ENCODE data around the gene CARM1.
A peak's percentile ranks its signal among the peaks of the same experiment; 100 is the strongest.
"Not testable (repeated sequence)": the region's sequence is repeated elsewhere in the genome, so short reads cannot be mapped to it uniquely, and the experiment has no call there.

CARM1 gene

GRCh38 chr19:10848230-10848856, 23.0 kb upstream of the CARM1 start, which contains the start of gene C19orf38:
TSS of gene C19orf38 (plus strand) at chr19:10848415. CDS start at chr19:10848509, 94 bp downstream.
- no peak for DNase-seq

GRCh38 chr19:10850631-10851030, 20.7 kb upstream of the CARM1 start:
- no peak for DNase-seq

GRCh38 chr19:10852098-10852800, 19.1 kb upstream of the CARM1 start:
- DNase-seq = no peak

- DNase-seq = no peak
Observed at GRCh38 chr19:10852941-10853340, 18.4 kb upstream of the CARM1 start.

- DNase-seq = no peak
Observed at GRCh38 chr19:10854350-10855089, 16.8 kb upstream of the CARM1 start.

GRCh38 chr19:10855879-10856522, 15.4 kb upstream of the CARM1 start:
- DNase-seq = peak; percentile 52

GRCh38 chr19:10856899-10857298, 14.5 kb upstream of the CARM1 start:
- not testable (repeated sequence) for DNase-seq

- DNase-seq = peak; percentile 72
Observed at GRCh38 chr19:10858204-10858828, 13.0 kb upstream of the CARM1 start.

- DNase-seq = peak; percentile 64
Observed at GRCh38 chr19:10861103-10861651, 10.2 kb upstream of the CARM1 start.

GRCh38 chr19:10862561-10863106, 8.7 kb upstream of the CARM1 start:
- no peak for DNase-seq

GRCh38 chr19:10863107-10863717, 8.1 kb upstream of the CARM1 start:
- no peak for DNase-seq

GRCh38 chr19:10864538-10864899, 6.8 kb upstream of the CARM1 start:
- DNase-seq = peak; percentile 92

- no peak for DNase-seq
Observed at GRCh38 chr19:10866495-10866894, 4.9 kb upstream of the CARM1 start.

GRCh38 chr19:10868872-10869547, 2.3 kb upstream of the CARM1 start:
- no peak for DNase-seq

- not testable (repeated sequence) for DNase-seq
Observed at GRCh38 chr19:10869872-10870311, 1.5 kb upstream of the CARM1 start.

- DNase-seq = no peak
Observed at GRCh38 chr19:10870501-10870954, 825 bp upstream of the CARM1 start.

- peak; percentile 51 for DNase-seq
Observed at GRCh38 chr19:10871711-10872545, 575 bp downstream of the CARM1 start.

GRCh38 chr19:10872546-10873107, 1.3 kb downstream of the CARM1 start:
- DNase-seq = no peak

- no peak for DNase-seq
Observed at GRCh38 chr19:10874024-10874423, 2.7 kb downstream of the CARM1 start.

Data from stimulated activated CD8-positive, alpha-beta memory T cell treated with anti-CD3 and anti-CD28 coated beads, Interleukin-4, amount 100 ng/mL, for 48 hours (primary cell).